ENCODE data around the gene CEP19.
"Not testable (repeated sequence)": the region's sequence is repeated elsewhere in the genome, so short reads cannot be mapped to it uniquely, and the experiment has no call there.

CEP19 gene

GRCh38 chr3:196711838-196712513 lies at the start of gene CEP19, which contains the start of gene PIGX:
Gene CEP19 (minus strand): TSS chr3:196712250. CDS start chr3:196708657, 3,593 bp downstream.
Gene PIGX (plus strand): TSS chr3:196712377.
- peak; percentile 90 for DNase-seq

GRCh38 chr3:196757876-196758739 lies 46.1 kb upstream of the CEP19 start:
- DNase-seq, result no peak

GRCh38 chr3:196756732-196757131 lies 44.7 kb upstream of the CEP19 start:
- no peak for DNase-seq

GRCh38 chr3:196754091-196754981 lies 42.3 kb upstream of the CEP19 start:
- no peak for DNase-seq

- no peak for DNase-seq
Measured at GRCh38 chr3:196753201-196753600, 41.2 kb upstream of the CEP19 start.

GRCh38 chr3:196749125-196749524 lies 37.1 kb upstream of the CEP19 start:
- no peak for DNase-seq

GRCh38 chr3:196743569-196743968 lies 31.5 kb upstream of the CEP19 start:
- DNase-seq, result not testable (repeated sequence)

GRCh38 chr3:196741249-196741889 lies 29.3 kb upstream of the CEP19 start:
- no peak for DNase-seq

- peak; percentile 63 for DNase-seq
Measured at GRCh38 chr3:196740481-196741248, 28.6 kb upstream of the CEP19 start.

- peak; percentile 92 for DNase-seq
Measured at GRCh38 chr3:196739671-196740480, 27.8 kb upstream of the CEP19 start, which contains the start of gene PAK2. Gene PAK2 (plus strand): TSS chr3:196739857. CDS start chr3:196782647, 42,790 bp downstream.

- no peak for DNase-seq
Measured at GRCh38 chr3:196737655-196738054, 25.6 kb upstream of the CEP19 start.

- DNase-seq, result no peak
Measured at GRCh38 chr3:196736670-196737374, 24.8 kb upstream of the CEP19 start.

GRCh38 chr3:196735751-196736150 lies 23.7 kb upstream of the CEP19 start:
- no peak for DNase-seq

GRCh38 chr3:196726788-196727675 lies 15.0 kb upstream of the CEP19 start:
- DNase-seq, result no peak

- no peak for DNase-seq
Measured at GRCh38 chr3:196721097-196721496, 9.0 kb upstream of the CEP19 start.

- DNase-seq, result not testable (repeated sequence)
Measured at GRCh38 chr3:196717162-196717561, 5.1 kb upstream of the CEP19 start.

GRCh38 chr3:196712514-196713413 lies 714 bp upstream of the CEP19 start:
- DNase-seq, result peak; percentile 71

GRCh38 chr3:196708467-196708866 lies 3.6 kb downstream of the CEP19 start:
- no peak for DNase-seq
